A549 (cell line): ENCODE results near the gene DCUN1D2. TPM values are rescaled to one million over a fixed set of nuclear protein-coding genes. Genes with fewer than 3 reads are reported as not detected.

Experiments used
- ATAC-seq, 2 experiments: fragments of 200-7000 bp in 1 of 2; fragments of >200 bp in 1 of 2; cut with Nextera tagmentation in 1 of 2; cut with Tn5 transposase in 1 of 2; 3 replicates each; pipeline versions ENCODE4 v1.8.0 to v1.9.1; 2018 to 2020; ENCODE audit warnings: mild to moderate bottlenecking in 1 of 2, moderate library complexity in 1 of 2
- CTCF ChIA-PET: fragments of 300-600 bp; sonication (Branson Sonifier 250); formaldehyde crosslinking; extraction: SDS; loops from one replicate; lab custom pipeline; 2021; ENCODE audit warnings: antibody characterized with exemption, inconsistent platforms; lab: Yijun Ruan, JAX
- POLR2A ChIA-PET: fragments of 350-600 bp; formaldehyde crosslinking; extraction: SDS; loops from one replicate; lab custom pipeline; 2021; ENCODE audit warnings: antibody characterized with exemption, inconsistent platforms; lab: Yijun Ruan, JAX
- DNase-seq, 2 experiments: peaks; one replicate each; pipeline versions ENCODE4 v3.0.0 to v3.0.0-alpha.2; 2011 to 2016; ENCODE audit warnings: low read depth in 1 of 2, low spot score in 1 of 2
- FAIRE-seq: peaks from 2 replicates; lab custom pipeline; 2011; peaks lifted over from hg19 to GRCh38; lab: Jason Lieb, UNC
- H3K27ac ChIP-seq, 2 experiments: fragments of >200 bp; sonication (Bioruptor Twin); formaldehyde crosslinking; 3 replicates each; pipeline ENCODE4 v1.5.1; 2016 to 2017
- H3K4me1 ChIP-seq: fragments of >200 bp; sonication (Bioruptor Twin); formaldehyde crosslinking; 3 replicates; pipeline ENCODE4 v1.6.1; 2016
- H3K4me2 ChIP-seq: fragments of >200 bp; sonication (Bioruptor Twin); formaldehyde crosslinking; 3 replicates; pipeline ENCODE4 v1.6.1; 2016
- H3K4me3 ChIP-seq: fragments of >200 bp; sonication (Bioruptor Twin); formaldehyde crosslinking; 3 replicates; pipeline ENCODE4 v1.5.1; 2016
- H3K9me3 ChIP-seq: fragments of >200 bp; sonication (Bioruptor Twin); formaldehyde crosslinking; 3 replicates; pipeline ENCODE4 v1.6.1; 2016
- CEBPB ChIP-seq, 2 experiments: fragments of >200 bp in 1 of 2; sonication (Bioruptor Twin) in 1 of 2; formaldehyde crosslinking in 1 of 2; IDR thresholded peaks; 2 replicates each; pipeline ENCODE4 v1.6.1; 2012 to 2016
- EHF ChIP-seq: fragments of 250-450 bp; sonication (Bioruptor Pico); IDR thresholded peaks from 2 replicates; pipeline ENCODE4 v1.5.0; 2020; ENCODE audit warnings: mild to moderate bottlenecking
- FOSL2 ChIP-seq, 2 experiments: fragments of 450-650 bp in 1 of 2; fragments of >200 bp in 1 of 2; sonication (Bioruptor Twin) in 1 of 2; formaldehyde crosslinking; IDR thresholded peaks; 2 replicates each; pipeline versions ENCODE4 v1.5.0 to v1.6.1; 2016 to 2020; ENCODE audit warnings: mild to moderate bottlenecking in 1 of 2, moderate library complexity in 1 of 2
- GATA3 ChIP-seq: IDR thresholded peaks from 2 replicates; pipeline ENCODE4 v1.6.1; 2012; ENCODE audit warnings: borderline replicate concordance
- HDAC2 ChIP-seq: fragments of 200-600 bp; sonication (generic); IDR thresholded peaks from 2 replicates; pipeline ENCODE4 v1.6.1; 2016
- HOXB5 ChIP-seq: fragments of 250-450 bp; sonication (Bioruptor Pico); IDR thresholded peaks from 2 replicates; pipeline ENCODE4 v1.5.0; 2020; ENCODE audit warnings: mild to moderate bottlenecking, moderate library complexity
- JUNB ChIP-seq: fragments of >200 bp; sonication (Bioruptor Twin); formaldehyde crosslinking; IDR thresholded peaks from 2 replicates; pipeline ENCODE4 v1.6.1; 2016
- MYC ChIP-seq: IDR thresholded peaks from 2 replicates; pipeline ENCODE4 v1.6.1; 2012; ENCODE audit warnings: mild to moderate bottlenecking, inconsistent platforms, low read length, improper control_type of control experiment, borderline replicate concordance
- RAD21 ChIP-seq, 2 experiments: fragments of >200 bp in 1 of 2; sonication (Bioruptor Twin) in 1 of 2; formaldehyde crosslinking in 1 of 2; IDR thresholded peaks in 1 of 2; conservative IDR thresholded peaks in 1 of 2; 2 replicates in 1 of 2; 3 replicates in 1 of 2; pipeline ENCODE4 v1.6.1; 2012 to 2018; ENCODE audit warnings: inconsistent platforms in 1 of 2
- RFX5 ChIP-seq: fragments of 450-650 bp; IDR thresholded peaks from 2 replicates; pipeline ENCODE4 v1.7.1; 2014; ENCODE audit warnings: antibody characterized with exemption, mild to moderate bottlenecking, moderate library complexity
- TFCP2L1 ChIP-seq: fragments of 250-450 bp; sonication (Bioruptor Pico); IDR thresholded peaks from 2 replicates; pipeline ENCODE4 v1.5.0; 2021; ENCODE audit warnings: mild to moderate bottlenecking
- ZNF302 ChIP-seq: fragments of 250-450 bp; sonication (Bioruptor Pico); IDR thresholded peaks from 2 replicates; pipeline ENCODE4 v1.9.0; 2021; ENCODE audit warnings: inconsistent platforms, mild to moderate bottlenecking, moderate library complexity
- WGBS: methylation state at CpG from one replicate; pipeline ENCODE4 v1.1.6; 2017; ENCODE audit errors: missing lambda C conversion rate; 5-methylcytosine and 5-hydroxymethylcytosine counted together
- polyA plus RNA-seq, 4 experiments: library from polyadenylated mRNA; depleted of rRNA in 3 of 4; stranded (reverse); fragments of >200 nt; fragmentation: RNase III in 1 of 4; extraction: RNeasy Plus Mini Kit Qiagen cat#74134 plus additional on column Dnase treatment in 1 of 4; gene quantifications; 2 replicates in 3 of 4; 3 replicates in 1 of 4; pipeline ENCODE4 v1.2.3, GENCODE V29; 2011 to 2017
- TF ChIP-seq, protein P1 (sequence below): fragments of 450-650 bp; IDR thresholded peaks from 2 replicates; pipeline ENCODE4 v1.6.1; 2014; ENCODE audit warnings: antibody characterized with exemption
- TF ChIP-seq, protein P2 (sequence below): fragments of 200-600 bp; sonication (generic); IDR thresholded peaks from 2 replicates; pipeline ENCODE4 v1.6.1; 2016; ENCODE audit warnings: antibody characterized with exemption, mild to moderate bottlenecking, moderate library complexity
- TF ChIP-seq, protein P3 (sequence below): IDR thresholded peaks from 2 replicates; pipeline ENCODE4 v1.6.1; 2012; ENCODE audit warnings: low read depth, borderline replicate concordance

Gene DCUN1D2
- polyA plus RNA-seq, 2 of the 4 experiments (the other 2 are of a cell fraction): 8.4 to 8.6 TPM

DNA sequence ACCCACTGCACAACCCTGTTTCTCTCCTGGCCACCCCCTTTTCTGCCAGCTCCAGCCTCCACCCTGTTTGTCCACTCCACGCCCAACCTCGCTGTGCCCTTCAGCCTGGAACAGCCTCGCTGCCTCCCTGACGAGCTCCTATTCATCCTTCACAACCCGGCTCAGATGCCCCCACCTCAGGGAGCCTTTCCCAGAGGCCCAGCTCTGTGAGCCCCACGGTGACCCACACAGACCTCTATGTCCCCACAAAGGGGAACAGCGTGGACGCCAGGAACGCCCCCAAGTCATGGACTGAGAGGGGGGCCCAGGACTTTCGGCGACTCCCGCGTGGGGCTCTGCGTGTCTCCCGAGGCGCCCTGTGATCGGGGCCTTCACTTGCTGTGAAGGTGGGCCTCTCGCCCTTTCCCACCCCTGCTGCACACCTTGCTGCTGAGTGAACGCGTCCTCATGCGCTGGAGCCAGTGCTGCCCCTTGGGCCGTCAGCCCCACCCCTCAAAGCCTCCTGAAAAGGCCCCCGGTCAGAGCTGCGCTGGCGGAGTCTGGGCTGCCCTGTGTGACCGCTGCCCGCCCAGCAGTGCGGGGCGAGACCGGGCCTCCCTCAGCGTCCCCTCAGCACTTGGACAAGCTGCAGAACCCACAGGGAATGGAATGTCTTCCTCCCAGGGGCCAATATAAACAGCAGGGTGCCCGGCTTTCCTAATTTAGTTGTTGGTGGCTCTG, 77.2 kb downstream of the DCUN1D2 start:
- TF ChIP-seq ZNF302 (CRISPR knock-in tag) (no peak), RFX5 (no peak)
- no peak for FAIRE-seq
- H3K27ac ChIP-seq: no peak overlapping the region; a peak in 1 of 6 replicates
- peaks cover 20% of the 10 kb centered on the region for H3K4me1 ChIP-seq
- no peak overlapping the region for H3K4me2 ChIP-seq
- CTCF ChIA-PET: interaction anchor here (0.6 kb wide), 1 partner anchor 107 kb away, joined by 3 read pairs; no protein-coding TSS in a partner anchor
- no peaks in the 10 kb centered on the region for H3K9me3 ChIP-seq
- H3K4me3 ChIP-seq: no peak overlapping the region
- POLR2A ChIA-PET: no interaction called here
- ATAC-seq: no peak
- 87% methylated on average over 20 of the region's 32 CpGs for WGBS
- no peak for DNase-seq

DNA sequence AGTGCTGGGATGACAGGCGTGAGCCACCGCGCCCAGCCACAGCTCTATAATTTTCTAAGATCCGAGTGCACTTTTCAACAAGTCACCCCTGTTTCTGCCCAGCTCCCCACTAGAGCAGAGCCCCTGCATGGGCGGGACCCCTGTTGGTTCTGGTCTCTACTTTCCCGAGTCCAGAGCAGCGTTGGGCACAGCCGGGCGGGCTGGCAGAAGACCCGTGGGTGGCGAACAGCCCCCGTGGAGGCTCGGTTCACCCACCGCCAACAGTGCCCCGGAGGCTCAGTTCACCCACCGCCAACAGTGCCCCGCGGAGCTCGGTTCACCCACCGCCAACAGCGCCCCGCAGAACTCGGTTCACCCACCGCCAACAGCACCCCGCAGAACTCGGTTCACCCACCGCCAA, 78.1 kb downstream of the DCUN1D2 start:
- DNase-seq (no peak), FAIRE-seq (no peak), ATAC-seq (no peak)
- Histone ChIP-seq H3K4me1 (peaks cover 20% of the 10 kb centered on the region), H3K27ac (no peak overlapping the region), H3K4me3 (no peak overlapping the region), H3K9me3 (no peaks in the 10 kb centered on the region), H3K4me2 (no peak overlapping the region)
- ChIA-PET POLR2A (no interaction called here), CTCF (no interaction called here)
- TF ChIP-seq HDAC2 (no peak), CEBPB (IDR thresholded peaks at IDR 0.05) (no peak), TFCP2L1 (CRISPR knock-in tag) (no peak), GATA3 (no peak), EHF (CRISPR knock-in tag) (no peak)
- TF ChIP-seq, protein P1, sequence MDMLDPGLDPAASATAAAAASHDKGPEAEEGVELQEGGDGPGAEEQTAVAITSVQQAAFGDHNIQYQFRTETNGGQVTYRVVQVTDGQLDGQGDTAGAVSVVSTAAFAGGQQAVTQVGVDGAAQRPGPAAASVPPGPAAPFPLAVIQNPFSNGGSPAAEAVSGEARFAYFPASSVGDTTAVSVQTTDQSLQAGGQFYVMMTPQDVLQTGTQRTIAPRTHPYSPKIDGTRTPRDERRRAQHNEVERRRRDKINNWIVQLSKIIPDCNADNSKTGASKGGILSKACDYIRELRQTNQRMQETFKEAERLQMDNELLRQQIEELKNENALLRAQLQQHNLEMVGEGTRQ: no peak
- TF ChIP-seq, protein P2, sequence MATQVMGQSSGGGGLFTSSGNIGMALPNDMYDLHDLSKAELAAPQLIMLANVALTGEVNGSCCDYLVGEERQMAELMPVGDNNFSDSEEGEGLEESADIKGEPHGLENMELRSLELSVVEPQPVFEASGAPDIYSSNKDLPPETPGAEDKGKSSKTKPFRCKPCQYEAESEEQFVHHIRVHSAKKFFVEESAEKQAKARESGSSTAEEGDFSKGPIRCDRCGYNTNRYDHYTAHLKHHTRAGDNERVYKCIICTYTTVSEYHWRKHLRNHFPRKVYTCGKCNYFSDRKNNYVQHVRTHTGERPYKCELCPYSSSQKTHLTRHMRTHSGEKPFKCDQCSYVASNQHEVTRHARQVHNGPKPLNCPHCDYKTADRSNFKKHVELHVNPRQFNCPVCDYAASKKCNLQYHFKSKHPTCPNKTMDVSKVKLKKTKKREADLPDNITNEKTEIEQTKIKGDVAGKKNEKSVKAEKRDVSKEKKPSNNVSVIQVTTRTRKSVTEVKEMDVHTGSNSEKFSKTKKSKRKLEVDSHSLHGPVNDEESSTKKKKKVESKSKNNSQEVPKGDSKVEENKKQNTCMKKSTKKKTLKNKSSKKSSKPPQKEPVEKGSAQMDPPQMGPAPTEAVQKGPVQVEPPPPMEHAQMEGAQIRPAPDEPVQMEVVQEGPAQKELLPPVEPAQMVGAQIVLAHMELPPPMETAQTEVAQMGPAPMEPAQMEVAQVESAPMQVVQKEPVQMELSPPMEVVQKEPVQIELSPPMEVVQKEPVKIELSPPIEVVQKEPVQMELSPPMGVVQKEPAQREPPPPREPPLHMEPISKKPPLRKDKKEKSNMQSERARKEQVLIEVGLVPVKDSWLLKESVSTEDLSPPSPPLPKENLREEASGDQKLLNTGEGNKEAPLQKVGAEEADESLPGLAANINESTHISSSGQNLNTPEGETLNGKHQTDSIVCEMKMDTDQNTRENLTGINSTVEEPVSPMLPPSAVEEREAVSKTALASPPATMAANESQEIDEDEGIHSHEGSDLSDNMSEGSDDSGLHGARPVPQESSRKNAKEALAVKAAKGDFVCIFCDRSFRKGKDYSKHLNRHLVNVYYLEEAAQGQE: no peak
- 97% methylated on average over 5 of the region's 27 CpGs for WGBS

DNA sequence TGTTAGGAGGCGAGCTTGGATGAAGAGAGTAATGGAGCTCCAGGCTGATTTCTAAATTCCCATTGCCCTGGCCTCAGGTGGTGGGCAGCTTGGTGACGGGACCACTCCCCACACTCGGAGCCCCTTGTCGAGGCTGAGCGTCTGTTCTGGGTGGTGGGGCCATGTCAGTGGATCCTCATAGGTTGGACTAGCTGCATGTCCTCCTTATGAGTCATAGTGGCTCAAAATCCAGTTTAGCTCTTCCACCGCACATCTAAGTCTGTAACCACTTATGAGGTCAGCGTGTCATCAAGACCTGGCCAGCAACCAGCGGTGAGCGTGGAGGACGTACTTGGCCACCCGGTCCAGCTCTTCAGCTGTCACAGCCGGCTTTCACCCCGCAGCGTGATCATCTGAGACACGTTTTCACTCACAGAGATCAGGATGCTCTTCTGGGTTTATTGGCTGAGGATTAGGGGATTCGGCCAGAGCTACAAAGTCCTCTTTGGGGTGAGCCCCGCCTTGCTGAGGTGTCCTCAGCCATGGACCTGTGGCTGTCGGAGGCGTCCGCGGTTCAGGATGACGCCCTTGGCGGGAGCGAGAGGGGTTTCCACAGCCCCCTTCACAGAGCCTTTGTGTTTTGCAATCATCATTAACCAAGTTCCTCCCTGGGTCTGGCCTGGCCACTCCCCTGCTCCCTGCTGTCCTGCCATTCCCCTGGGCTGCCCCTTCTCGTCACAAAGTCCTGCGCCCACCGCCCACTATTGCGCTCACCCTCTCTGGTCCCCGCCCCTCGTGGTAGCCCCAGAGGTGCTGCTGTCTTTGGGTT, 79.1 kb downstream of the DCUN1D2 start:
- CTCF ChIA-PET: interaction anchor here (0.7 to 1.1 kb wide), 2 partner anchors 17 to 148 kb away, joined by 3 read pairs; no protein-coding TSS in a partner anchor
- H3K4me3 ChIP-seq: 0 out of 3 replicates have a peak overlapping the region, but pooled peaks have one; percentile 23
- peak overlapping the region; percentile 71 to 77; a peak in 4 of 6 replicates for H3K27ac ChIP-seq
- peaks cover 20% of the 10 kb centered on the region for H3K4me1 ChIP-seq
- H3K9me3 ChIP-seq: no peaks in the 10 kb centered on the region
- no peak for FAIRE-seq
- DNase-seq: peak; percentile 49 to 63
- POLR2A ChIA-PET: interaction anchor here (0.9 kb wide), 1 partner anchor 37 kb away, joined by 4 read pairs; no protein-coding TSS in a partner anchor
- peak; percentile 72 to 75 for ATAC-seq
- peak overlapping the region; percentile 90 for H3K4me2 ChIP-seq
- TF ChIP-seq HOXB5: no peak
- no peak for TF ChIP-seq RAD21 (conservative IDR thresholded peaks at IDR 0.05 in 1 of 2, IDR thresholded peaks at IDR 0.05 in 1 of 2)
- no peak for TF ChIP-seq JUNB
- TF ChIP-seq MYC: no peak
- no peak for TF ChIP-seq CEBPB (IDR thresholded peaks at IDR 0.05)
- no peak for TF ChIP-seq FOSL2 (IDR thresholded peaks at IDR 0.05)
- peak; percentile 32; the same call in 1 of the 2 replicates for TF ChIP-seq FOSL2 (CRISPR knock-in tag; IDR thresholded peaks at IDR 0.05)
- TF ChIP-seq, protein P3, sequence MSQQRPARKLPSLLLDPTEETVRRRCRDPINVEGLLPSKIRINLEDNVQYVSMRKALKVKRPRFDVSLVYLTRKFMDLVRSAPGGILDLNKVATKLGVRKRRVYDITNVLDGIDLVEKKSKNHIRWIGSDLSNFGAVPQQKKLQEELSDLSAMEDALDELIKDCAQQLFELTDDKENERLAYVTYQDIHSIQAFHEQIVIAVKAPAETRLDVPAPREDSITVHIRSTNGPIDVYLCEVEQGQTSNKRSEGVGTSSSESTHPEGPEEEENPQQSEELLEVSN: no peak
- WGBS: 30% methylated on average over 20 of the region's 30 CpGs
